Measurements from ENCODE around the gene MESP2. TPM values are rescaled to one million over a fixed set of nuclear protein-coding genes. Genes with fewer than 3 reads are reported as not detected.
A peak's percentile ranks its signal among the peaks of the same experiment; 100 is the strongest.

MESP2 gene
- total RNA-seq, 1 experiment from 2014 or later: 1.1 TPM

DNA sequence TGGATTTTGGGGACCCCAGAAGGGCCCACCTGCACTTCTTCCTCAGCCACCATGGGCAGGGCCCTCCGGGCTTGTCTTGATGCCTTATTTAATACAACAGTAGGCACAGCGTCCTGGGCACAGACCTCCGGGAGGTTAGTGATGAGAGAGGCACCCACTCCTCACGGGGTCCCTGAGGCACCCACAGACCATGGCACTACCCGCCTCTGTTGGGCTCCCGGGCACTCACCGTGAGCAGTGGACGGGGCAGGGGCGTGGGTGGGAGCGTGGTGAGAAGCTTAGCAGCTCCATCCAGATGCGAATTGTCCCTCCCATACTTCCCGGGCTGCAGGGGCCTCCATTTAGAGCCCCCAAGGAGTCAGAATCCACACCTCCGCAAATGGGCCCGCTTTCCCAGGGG is 317 bp upstream of the MESP2 start:
- in situ Hi-C loops (cut with HindIII; ENCODE audit: low pct_unique_long_range_greater_than_20kb, low sequenced_read_pairs): no loop called here
- TF ChIP-seq, protein P1, sequence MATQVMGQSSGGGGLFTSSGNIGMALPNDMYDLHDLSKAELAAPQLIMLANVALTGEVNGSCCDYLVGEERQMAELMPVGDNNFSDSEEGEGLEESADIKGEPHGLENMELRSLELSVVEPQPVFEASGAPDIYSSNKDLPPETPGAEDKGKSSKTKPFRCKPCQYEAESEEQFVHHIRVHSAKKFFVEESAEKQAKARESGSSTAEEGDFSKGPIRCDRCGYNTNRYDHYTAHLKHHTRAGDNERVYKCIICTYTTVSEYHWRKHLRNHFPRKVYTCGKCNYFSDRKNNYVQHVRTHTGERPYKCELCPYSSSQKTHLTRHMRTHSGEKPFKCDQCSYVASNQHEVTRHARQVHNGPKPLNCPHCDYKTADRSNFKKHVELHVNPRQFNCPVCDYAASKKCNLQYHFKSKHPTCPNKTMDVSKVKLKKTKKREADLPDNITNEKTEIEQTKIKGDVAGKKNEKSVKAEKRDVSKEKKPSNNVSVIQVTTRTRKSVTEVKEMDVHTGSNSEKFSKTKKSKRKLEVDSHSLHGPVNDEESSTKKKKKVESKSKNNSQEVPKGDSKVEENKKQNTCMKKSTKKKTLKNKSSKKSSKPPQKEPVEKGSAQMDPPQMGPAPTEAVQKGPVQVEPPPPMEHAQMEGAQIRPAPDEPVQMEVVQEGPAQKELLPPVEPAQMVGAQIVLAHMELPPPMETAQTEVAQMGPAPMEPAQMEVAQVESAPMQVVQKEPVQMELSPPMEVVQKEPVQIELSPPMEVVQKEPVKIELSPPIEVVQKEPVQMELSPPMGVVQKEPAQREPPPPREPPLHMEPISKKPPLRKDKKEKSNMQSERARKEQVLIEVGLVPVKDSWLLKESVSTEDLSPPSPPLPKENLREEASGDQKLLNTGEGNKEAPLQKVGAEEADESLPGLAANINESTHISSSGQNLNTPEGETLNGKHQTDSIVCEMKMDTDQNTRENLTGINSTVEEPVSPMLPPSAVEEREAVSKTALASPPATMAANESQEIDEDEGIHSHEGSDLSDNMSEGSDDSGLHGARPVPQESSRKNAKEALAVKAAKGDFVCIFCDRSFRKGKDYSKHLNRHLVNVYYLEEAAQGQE (IDR thresholded peaks at IDR 0.05; ENCODE audit: insufficient read depth in 1 of 2, low read depth in 2 of 2, low read length in 1 of 2): no peak
- TF ChIP-seq TCF7L2 (IDR thresholded peaks at IDR 0.05; ENCODE audit: low read depth, low read length) (no peak), SIN3A (IDR thresholded peaks at IDR 0.05; ENCODE audit: borderline replicate concordance, insufficient read depth, low read depth, low read length) (no peak), POLR2AphosphoS5 (IDR thresholded peaks at IDR 0.05; ENCODE audit: low read depth, low read length) (no peak)
- TF ChIP-seq, protein P2, sequence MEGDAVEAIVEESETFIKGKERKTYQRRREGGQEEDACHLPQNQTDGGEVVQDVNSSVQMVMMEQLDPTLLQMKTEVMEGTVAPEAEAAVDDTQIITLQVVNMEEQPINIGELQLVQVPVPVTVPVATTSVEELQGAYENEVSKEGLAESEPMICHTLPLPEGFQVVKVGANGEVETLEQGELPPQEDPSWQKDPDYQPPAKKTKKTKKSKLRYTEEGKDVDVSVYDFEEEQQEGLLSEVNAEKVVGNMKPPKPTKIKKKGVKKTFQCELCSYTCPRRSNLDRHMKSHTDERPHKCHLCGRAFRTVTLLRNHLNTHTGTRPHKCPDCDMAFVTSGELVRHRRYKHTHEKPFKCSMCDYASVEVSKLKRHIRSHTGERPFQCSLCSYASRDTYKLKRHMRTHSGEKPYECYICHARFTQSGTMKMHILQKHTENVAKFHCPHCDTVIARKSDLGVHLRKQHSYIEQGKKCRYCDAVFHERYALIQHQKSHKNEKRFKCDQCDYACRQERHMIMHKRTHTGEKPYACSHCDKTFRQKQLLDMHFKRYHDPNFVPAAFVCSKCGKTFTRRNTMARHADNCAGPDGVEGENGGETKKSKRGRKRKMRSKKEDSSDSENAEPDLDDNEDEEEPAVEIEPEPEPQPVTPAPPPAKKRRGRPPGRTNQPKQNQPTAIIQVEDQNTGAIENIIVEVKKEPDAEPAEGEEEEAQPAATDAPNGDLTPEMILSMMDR (IDR thresholded peaks at IDR 0.05): no peak
- Histone ChIP-seq H3K4me3 (ENCODE audit: low read depth in 2 of 2, low read length in 2 of 2) (peak overlapping the region; percentile 41 to 47), H3K27me3 (ENCODE audit: control insufficient read depth, insufficient read depth, low read length) (no peaks in the 10 kb centered on the region), H3K4me1 (ENCODE audit: control insufficient read depth, insufficient read depth, low read length) (no peaks in the 10 kb centered on the region; the same call in 1 of the 2 replicates), H3K27ac (ENCODE audit: low read length) (peak overlapping the region; percentile 74), H3K36me3 (ENCODE audit: control insufficient read depth, insufficient read depth, low read length) (no peaks in the 10 kb centered on the region), H3K9me3 (ENCODE audit: control insufficient read depth, insufficient read depth, low read depth, low read length) (no peaks in the 10 kb centered on the region)
- CTCF ChIA-PET: interaction anchor here (0.8 to 1.3 kb wide), 3 partner anchors 15 to 38 kb away, joined by 3 to 12 read pairs (median 4); no protein-coding TSS in a partner anchor
- no peak for DNase-seq (ENCODE audit: low read depth, low spot score)
- no TSS peak for BruUV-seq (replicated peaks)
- POLR2A ChIA-PET: no interaction called here
- no peak for ATAC-seq
- intact Hi-C loops (cut with micrococcal nuclease; ENCODE audit: unreplicated experiment): no loop called here

DNA sequence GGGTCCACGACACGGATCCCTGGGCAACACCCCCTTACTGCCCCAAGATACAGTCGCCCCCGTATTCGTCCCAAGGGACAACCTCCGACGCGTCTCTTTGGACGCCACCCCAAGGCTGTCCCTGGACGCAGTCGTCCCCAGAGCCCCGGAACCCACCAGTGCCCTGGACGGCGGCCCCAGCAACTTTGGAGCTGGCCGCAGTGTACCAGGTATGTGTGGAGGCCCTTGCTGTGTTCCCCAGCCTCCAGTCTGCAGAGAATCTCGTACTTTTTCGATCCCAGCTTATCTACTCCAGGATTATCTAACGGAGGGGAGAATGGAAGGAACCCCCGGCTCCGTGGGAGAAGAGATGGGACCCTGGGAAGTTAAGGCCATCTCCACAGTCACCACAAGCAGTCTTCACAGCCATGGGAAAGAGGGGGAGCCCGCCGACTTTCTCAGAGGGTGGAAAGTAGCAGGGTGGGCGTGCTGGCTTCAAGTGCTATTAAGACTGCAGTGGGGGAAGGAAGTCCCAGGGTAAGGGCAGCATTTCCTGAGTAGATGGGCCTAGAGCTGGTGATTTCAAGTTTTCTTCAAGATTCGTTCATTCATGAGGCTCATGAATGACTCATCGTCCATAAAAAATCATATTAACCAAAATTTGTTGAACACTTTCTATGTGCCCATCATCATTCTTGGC is 1.1 kb downstream of the MESP2 start:
- no peaks in the 10 kb centered on the region for H3K36me3 ChIP-seq (ENCODE audit: control insufficient read depth, insufficient read depth, low read length)
- TF ChIP-seq, protein P2 (IDR thresholded peaks at IDR 0.05): no peak
- no peak for TF ChIP-seq POLR2AphosphoS5 (IDR thresholded peaks at IDR 0.05; ENCODE audit: low read depth, low read length)
- TF ChIP-seq, protein P1 (IDR thresholded peaks at IDR 0.05; ENCODE audit: insufficient read depth in 1 of 2, low read depth in 2 of 2, low read length in 1 of 2): no peak
- TF ChIP-seq TCF7L2 (IDR thresholded peaks at IDR 0.05; ENCODE audit: low read depth, low read length): no peak
- TF ChIP-seq SIN3A (IDR thresholded peaks at IDR 0.05; ENCODE audit: borderline replicate concordance, insufficient read depth, low read depth, low read length): no peak
- intact Hi-C loops (cut with micrococcal nuclease; ENCODE audit: unreplicated experiment) (no loop called here), in situ Hi-C loops (cut with HindIII; ENCODE audit: low pct_unique_long_range_greater_than_20kb, low sequenced_read_pairs) (no loop called here)
- POLR2A ChIA-PET: no interaction called here
- CTCF ChIA-PET: interaction anchor here (1.3 kb wide), 1 partner anchor 16 kb away, joined by 4 read pairs; no protein-coding TSS in a partner anchor
- DNase-seq (ENCODE audit: low read depth, low spot score) (no peak), ATAC-seq (no peak)
- peaks cover 4% of the 10 kb centered on the region for H3K4me1 ChIP-seq (ENCODE audit: control insufficient read depth, insufficient read depth, low read length)
- no TSS peak for BruUV-seq (replicated peaks)
- H3K4me3 ChIP-seq (ENCODE audit: low read depth in 2 of 2, low read length in 2 of 2): no peak overlapping the region
- no peaks in the 10 kb centered on the region for H3K9me3 ChIP-seq (ENCODE audit: control insufficient read depth, insufficient read depth, low read depth, low read length)
- H3K27ac ChIP-seq (ENCODE audit: low read length): peak overlapping the region; percentile 13; the same call in 1 of the 2 replicates
- no peaks in the 10 kb centered on the region for H3K27me3 ChIP-seq (ENCODE audit: control insufficient read depth, insufficient read depth, low read length)
